Measurements from ENCODE around the gene DUOXA2. TPM values are rescaled to one million over a fixed set of nuclear protein-coding genes. Genes with fewer than 3 reads are reported as not detected.

Gene DUOXA2
- total and polyA plus RNA-seq, 2 of the 4 experiments (the other 2 are of a cell fraction) = not detected

GRCh38 chr15:45139770-45140169 lies 25.6 kb downstream of the DUOXA2 start:
- H3K23ac ChIP-seq (ENCODE audit: low read depth, low read length) = no peak overlapping the region
- H3K4me1 ChIP-seq (ENCODE audit: control insufficient read depth, insufficient read depth, low read length) = no peaks in the 10 kb centered on the region
- no peak overlapping the region for H3K14ac ChIP-seq (replicated peaks; ENCODE audit: low read depth, low read length)
- no peak overlapping the region for H2BK120ac ChIP-seq (ENCODE audit: low read depth, low read length)
- H4K8ac ChIP-seq (ENCODE audit: low read depth in 2 of 2, low read length in 2 of 2) = no peak overlapping the region
- H4K20me1 ChIP-seq (ENCODE audit: insufficient read depth, low read length) = no peaks in the 10 kb centered on the region
- ATAC-seq (ENCODE audit: low read depth) = no peak
- no peak overlapping the region for H3K4ac ChIP-seq (ENCODE audit: low read depth, low read length)
- H3K9ac ChIP-seq (ENCODE audit: low read depth, low read length) = no peak overlapping the region
- H3K27me3 ChIP-seq (ENCODE audit: control insufficient read depth, insufficient read depth, low read length) = peaks cover 58% of the 10 kb centered on the region
- WGBS, 2 experiments (ENCODE audit: extremely low coverage in 2 of 2, insufficient read length in 1 of 2) = no CpG with 5 or more reads among the region's 6 CpGs
- no peaks in the 10 kb centered on the region for H3K36me3 ChIP-seq (ENCODE audit: control insufficient read depth, insufficient read depth, low read length)
- BruUV-seq (replicated peaks) = no TSS peak
- TF ChIP-seq RCOR1 (IDR thresholded peaks at IDR 0.05; ENCODE audit: insufficient replicate concordance, low read length) (no peak), MAZ (IDR thresholded peaks at IDR 0.05; ENCODE audit: borderline replicate concordance, low read depth, low read length) (no peak)
- CTCF ChIA-PET = interaction anchor here (0.8 kb wide), 1 partner anchor 11 kb away, joined by 4 read pairs; no protein-coding TSS in a partner anchor
- no peak overlapping the region for H3K27ac ChIP-seq (ENCODE audit: insufficient read depth, low read length)
- H3K79me1 ChIP-seq (ENCODE audit: low read depth in 1 of 2, low read length in 2 of 2) = no peaks in the 10 kb centered on the region
- no peak overlapping the region for H2BK20ac ChIP-seq (ENCODE audit: low read depth, low read length)
- H2AFZ ChIP-seq (replicated peaks; ENCODE audit: low read length, poor library complexity) = no peak overlapping the region
- H3K4me3 ChIP-seq (ENCODE audit: insufficient read depth, low read depth, low read length) = no peak overlapping the region
- dilution Hi-C loops (cut with HindIII; ENCODE audit: low sequenced_read_pairs, unreplicated experiment) = no loop called here
- no peaks in the 10 kb centered on the region for H3K9me1 ChIP-seq (ENCODE audit: insufficient read depth, low read length)
- H2AK9ac ChIP-seq (replicated peaks; ENCODE audit: low read depth, low read length, poor library complexity) = no peak overlapping the region
- H3K9me3 ChIP-seq (ENCODE audit: control insufficient read depth, insufficient read depth, low read length) = peaks cover 1% of the 10 kb centered on the region; the same call in 1 of the 2 replicates
- no peak overlapping the region for H3K18ac ChIP-seq (ENCODE audit: low read depth, low read length)
- H3K56ac ChIP-seq (ENCODE audit: extremely low read depth, insufficient read depth, low read length) = no peak overlapping the region
- H2BK15ac ChIP-seq (ENCODE audit: low read depth, low read length) = no peak overlapping the region
- POLR2A ChIA-PET (ENCODE audit: unreplicated experiment) = no interaction called here
- in situ Hi-C loops (cut with MboI; ENCODE audit: low sequenced_read_pairs) = no loop called here
- no peak overlapping the region for H4K91ac ChIP-seq (ENCODE audit: insufficient read depth, low read depth, low read length)
- intact Hi-C loops (cut with micrococcal nuclease) = no loop called here
- H3K4me2 ChIP-seq (ENCODE audit: low read depth, low read length) = no peak overlapping the region
- no peak overlapping the region for H2BK5ac ChIP-seq (ENCODE audit: low read depth, low read length, poor library complexity, severe bottlenecking)
- DNase-seq = no peak
- H4K5ac ChIP-seq (ENCODE audit: low read depth, low read length) = no peak overlapping the region
- no peak overlapping the region for H2AK5ac ChIP-seq (ENCODE audit: low read depth, low read length)
